SK-N-SH treated with all-trans-retinoic acid at 6 μM for 48 hours (cell line): ENCODE results near the gene ANAPC5.
"Not testable (repeated sequence)": the region's sequence is repeated elsewhere in the genome, so short reads cannot be mapped to it uniquely, and the experiment has no call there.

Experiments used
- ATAC-seq: fragments of 200-7000 bp; cut with Tn5 transposase; 3 replicates; pipeline ENCODE4 v1.9.1; 2020; ENCODE audit warnings: mild to moderate bottlenecking, moderate library complexity
- ARNTL ChIP-seq: fragments of 450-650 bp; formaldehyde crosslinking; IDR thresholded peaks from 2 replicates; pipeline ENCODE4 v1.5.0; 2020; ENCODE audit warnings: low read depth, mild to moderate bottlenecking, moderate library complexity, borderline replicate concordance
- BACH2 ChIP-seq: fragments of 250-450 bp; sonication (Bioruptor Pico); IDR thresholded peaks from 2 replicates; pipeline ENCODE4 v1.9.0; 2021; ENCODE audit warnings: mild to moderate bottlenecking, borderline replicate concordance
- CSDC2 ChIP-seq: fragments of 250-450 bp; sonication (Bioruptor Pico); IDR thresholded peaks from 2 replicates; pipeline ENCODE4 v1.5.0; 2020; ENCODE audit warnings: mild to moderate bottlenecking, moderate library complexity
- ESRRG ChIP-seq: fragments of 250-450 bp; sonication (Bioruptor Pico); IDR thresholded peaks from 2 replicates; pipeline ENCODE4 v1.6.1; 2021; ENCODE audit warnings: mild to moderate bottlenecking
- GLIS3 ChIP-seq: fragments of 250-450 bp; sonication (Bioruptor Pico); IDR thresholded peaks from 2 replicates; pipeline ENCODE4 v1.5.0; 2020; ENCODE audit warnings: mild to moderate bottlenecking, moderate library complexity
- ISL1 ChIP-seq: fragments of 250-450 bp; sonication (Bioruptor Pico); IDR thresholded peaks from 2 replicates; pipeline ENCODE4 v2.1.2; 2022; ENCODE audit warnings: mild to moderate bottlenecking, moderate library complexity
- RARB ChIP-seq: fragments of 250-450 bp; sonication (Bioruptor Pico); IDR thresholded peaks from 2 replicates; pipeline ENCODE4 v1.8.0; 2021; ENCODE audit warnings: mild to moderate bottlenecking, moderate library complexity
- TCF4 ChIP-seq: fragments of 250-450 bp; sonication (Bioruptor Pico); IDR thresholded peaks from 2 replicates; pipeline ENCODE4 v1.8.0; 2021; ENCODE audit warnings: mild to moderate bottlenecking, moderate library complexity, borderline replicate concordance
- TOX ChIP-seq: fragments of 250-450 bp; sonication (Bioruptor Pico); IDR thresholded peaks from 2 replicates; pipeline ENCODE4 v1.8.0; 2021; ENCODE audit warnings: mild to moderate bottlenecking, moderate library complexity, borderline replicate concordance
- ZC3H10 ChIP-seq: fragments of 250-450 bp; sonication (Bioruptor Pico); IDR thresholded peaks from 2 replicates; pipeline ENCODE4 v1.5.1; 2021; ENCODE audit warnings: mild to moderate bottlenecking, moderate library complexity
- ZFP3 ChIP-seq: fragments of 250-450 bp; sonication (Bioruptor Pico); IDR thresholded peaks from 2 replicates; pipeline ENCODE4 v1.5.0; 2020; ENCODE audit warnings: mild to moderate bottlenecking, moderate library complexity
- ZFP30 ChIP-seq: fragments of 450-650 bp; formaldehyde crosslinking; IDR thresholded peaks from 2 replicates; pipeline ENCODE4 v1.5.0; 2022; ENCODE audit warnings: mild to moderate bottlenecking, moderate library complexity
- ZNF565 ChIP-seq: fragments of 450-650 bp; formaldehyde crosslinking; conservative IDR thresholded peaks from 2 replicates; pipeline ENCODE4 v1.5.0; 2020; ENCODE audit warnings: low read depth, mild to moderate bottlenecking, moderate library complexity
- ZNF70 ChIP-seq: fragments of 450-650 bp; formaldehyde crosslinking; IDR thresholded peaks from 2 replicates; pipeline ENCODE4 v1.5.0; 2020; ENCODE audit warnings: mild to moderate bottlenecking, moderate library complexity
- ZNF8 ChIP-seq: fragments of 450-650 bp; formaldehyde crosslinking; IDR thresholded peaks from 2 replicates; pipeline ENCODE4 v1.5.0; 2020; ENCODE audit warnings: mild to moderate bottlenecking, moderate library complexity
- TF ChIP-seq, protein P1 (sequence below): fragments of 250-450 bp; sonication (Bioruptor Pico); IDR thresholded peaks from 2 replicates; pipeline ENCODE4 v1.5.1; 2020; ENCODE audit warnings: low read depth, mild to moderate bottlenecking, moderate library complexity
- TF ChIP-seq, protein P2 (sequence below): fragments of 250-450 bp; sonication (Bioruptor Pico); IDR thresholded peaks from 2 replicates; pipeline ENCODE4 v1.5.1; 2021; ENCODE audit warnings: mild to moderate bottlenecking, moderate library complexity
- TF ChIP-seq, protein P3 (sequence below): fragments of 250-450 bp; sonication (Bioruptor Pico); IDR thresholded peaks from 2 replicates; pipeline ENCODE4 v1.8.0; 2020; ENCODE audit warnings: mild to moderate bottlenecking, moderate library complexity, borderline replicate concordance
- TF ChIP-seq, protein P4 (sequence below): fragments of 250-450 bp; sonication (Bioruptor Pico); IDR thresholded peaks from 2 replicates; pipeline ENCODE4 v1.8.0; 2021; ENCODE audit warnings: low read depth, mild to moderate bottlenecking, moderate library complexity, borderline replicate concordance

The ANAPC5 gene

DNA sequence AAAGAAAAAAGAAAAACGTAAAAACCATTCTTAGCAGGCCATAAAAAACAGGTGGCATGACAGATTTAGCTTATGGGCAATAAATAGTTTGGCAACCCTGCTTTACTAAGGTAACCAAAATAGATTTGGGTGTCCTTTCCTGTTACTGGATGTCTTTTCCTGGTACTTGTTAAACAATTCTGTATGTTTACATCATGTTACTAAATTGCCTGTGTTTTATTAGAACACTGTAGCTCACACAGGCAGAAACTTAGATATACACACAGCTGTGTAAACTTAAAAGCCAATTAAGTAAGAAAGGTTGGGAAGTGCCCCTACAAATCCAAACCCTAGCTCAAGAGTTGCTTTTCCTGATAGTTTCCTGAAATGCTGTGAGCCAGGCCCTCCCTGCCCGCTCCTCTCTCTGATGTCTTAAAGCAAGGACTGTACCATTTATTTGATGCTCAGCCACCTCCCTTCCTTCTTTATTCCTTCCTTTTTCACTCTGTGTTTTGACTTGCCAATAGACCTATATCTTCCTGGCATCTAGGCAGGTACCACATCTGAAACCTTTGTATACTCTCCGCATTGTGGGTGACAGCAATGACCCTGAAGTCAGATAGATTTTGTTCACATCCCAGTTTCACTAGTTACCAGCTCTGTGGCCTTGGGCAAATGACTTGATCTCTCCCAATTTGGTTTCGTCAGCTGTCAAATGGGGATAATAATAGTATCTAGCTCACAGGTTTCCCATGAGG is 52.0 kb downstream of the ANAPC5 start:
- no peak for ATAC-seq
- no peak for TF ChIP-seq ISL1 (CRISPR knock-in tag)
- TF ChIP-seq BACH2, result no peak
- TF ChIP-seq, protein P1, sequence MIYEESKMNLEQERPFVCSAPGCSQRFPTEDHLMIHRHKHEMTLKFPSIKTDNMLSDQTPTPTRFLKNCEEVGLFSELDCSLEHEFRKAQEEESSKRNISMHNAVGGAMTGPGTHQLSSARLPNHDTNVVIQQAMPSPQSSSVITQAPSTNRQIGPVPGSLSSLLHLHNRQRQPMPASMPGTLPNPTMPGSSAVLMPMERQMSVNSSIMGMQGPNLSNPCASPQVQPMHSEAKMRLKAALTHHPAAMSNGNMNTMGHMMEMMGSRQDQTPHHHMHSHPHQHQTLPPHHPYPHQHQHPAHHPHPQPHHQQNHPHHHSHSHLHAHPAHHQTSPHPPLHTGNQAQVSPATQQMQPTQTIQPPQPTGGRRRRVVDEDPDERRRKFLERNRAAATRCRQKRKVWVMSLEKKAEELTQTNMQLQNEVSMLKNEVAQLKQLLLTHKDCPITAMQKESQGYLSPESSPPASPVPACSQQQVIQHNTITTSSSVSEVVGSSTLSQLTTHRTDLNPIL (CRISPR knock-in tag), result no peak
- no peak for TF ChIP-seq ZC3H10 (CRISPR knock-in tag)
- TF ChIP-seq TOX (CRISPR knock-in tag), result no peak
- no peak for TF ChIP-seq ZNF70 (CRISPR knock-in tag)
- TF ChIP-seq ESRRG, result no peak
- TF ChIP-seq, protein P2, sequence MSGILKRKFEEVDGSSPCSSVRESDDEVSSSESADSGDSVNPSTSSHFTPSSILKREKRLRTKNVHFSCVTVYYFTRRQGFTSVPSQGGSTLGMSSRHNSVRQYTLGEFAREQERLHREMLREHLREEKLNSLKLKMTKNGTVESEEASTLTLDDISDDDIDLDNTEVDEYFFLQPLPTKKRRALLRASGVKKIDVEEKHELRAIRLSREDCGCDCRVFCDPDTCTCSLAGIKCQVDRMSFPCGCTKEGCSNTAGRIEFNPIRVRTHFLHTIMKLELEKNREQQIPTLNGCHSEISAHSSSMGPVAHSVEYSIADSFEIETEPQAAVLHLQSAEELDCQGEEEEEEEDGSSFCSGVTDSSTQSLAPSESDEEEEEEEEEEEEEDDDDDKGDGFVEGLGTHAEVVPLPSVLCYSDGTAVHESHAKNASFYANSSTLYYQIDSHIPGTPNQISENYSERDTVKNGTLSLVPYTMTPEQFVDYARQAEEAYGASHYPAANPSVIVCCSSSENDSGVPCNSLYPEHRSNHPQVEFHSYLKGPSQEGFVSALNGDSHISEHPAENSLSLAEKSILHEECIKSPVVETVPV (CRISPR knock-in tag), result no peak
- no peak for TF ChIP-seq TCF4 (CRISPR knock-in tag)
- TF ChIP-seq, protein P3, sequence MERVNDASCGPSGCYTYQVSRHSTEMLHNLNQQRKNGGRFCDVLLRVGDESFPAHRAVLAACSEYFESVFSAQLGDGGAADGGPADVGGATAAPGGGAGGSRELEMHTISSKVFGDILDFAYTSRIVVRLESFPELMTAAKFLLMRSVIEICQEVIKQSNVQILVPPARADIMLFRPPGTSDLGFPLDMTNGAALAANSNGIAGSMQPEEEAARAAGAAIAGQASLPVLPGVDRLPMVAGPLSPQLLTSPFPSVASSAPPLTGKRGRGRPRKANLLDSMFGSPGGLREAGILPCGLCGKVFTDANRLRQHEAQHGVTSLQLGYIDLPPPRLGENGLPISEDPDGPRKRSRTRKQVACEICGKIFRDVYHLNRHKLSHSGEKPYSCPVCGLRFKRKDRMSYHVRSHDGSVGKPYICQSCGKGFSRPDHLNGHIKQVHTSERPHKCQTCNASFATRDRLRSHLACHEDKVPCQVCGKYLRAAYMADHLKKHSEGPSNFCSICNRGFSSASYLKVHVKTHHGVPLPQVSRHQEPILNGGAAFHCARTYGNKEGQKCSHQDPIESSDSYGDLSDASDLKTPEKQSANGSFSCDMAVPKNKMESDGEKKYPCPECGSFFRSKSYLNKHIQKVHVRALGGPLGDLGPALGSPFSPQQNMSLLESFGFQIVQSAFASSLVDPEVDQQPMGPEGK (CRISPR knock-in tag), result no peak
- no peak for TF ChIP-seq ARNTL (CRISPR knock-in tag)
- no peak for TF ChIP-seq ZFP30 (CRISPR knock-in tag)
- TF ChIP-seq, all 23 proteins: peak for 0

DNA sequence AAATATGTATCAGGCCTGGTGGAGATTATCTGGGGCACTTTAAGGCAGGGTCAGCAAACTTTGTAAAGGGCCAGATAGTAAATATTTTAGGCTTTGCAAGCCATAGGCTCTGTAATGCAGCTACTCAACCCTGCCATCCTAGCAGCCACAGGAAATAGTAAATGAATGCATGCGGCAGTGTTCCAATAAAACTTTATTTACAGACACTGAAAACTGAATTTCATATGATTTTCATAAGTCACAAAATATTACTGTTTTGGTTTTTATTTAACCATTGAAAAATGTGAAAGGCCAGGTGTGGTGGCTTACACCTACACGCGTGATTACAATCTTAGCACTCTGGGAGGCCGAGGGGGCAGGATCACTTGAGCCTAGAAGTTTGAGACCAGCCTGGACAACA is 52.5 kb downstream of the ANAPC5 start:
- TF ChIP-seq ZNF8 (CRISPR knock-in tag) (no peak), ZFP3 (CRISPR knock-in tag) (no peak), ZNF70 (CRISPR knock-in tag) (no peak), ZNF565 (no peak), GLIS3 (CRISPR knock-in tag) (no peak), TCF4 (CRISPR knock-in tag) (no peak)
- TF ChIP-seq, protein P3 (CRISPR knock-in tag), result no peak
- TF ChIP-seq, protein P4, sequence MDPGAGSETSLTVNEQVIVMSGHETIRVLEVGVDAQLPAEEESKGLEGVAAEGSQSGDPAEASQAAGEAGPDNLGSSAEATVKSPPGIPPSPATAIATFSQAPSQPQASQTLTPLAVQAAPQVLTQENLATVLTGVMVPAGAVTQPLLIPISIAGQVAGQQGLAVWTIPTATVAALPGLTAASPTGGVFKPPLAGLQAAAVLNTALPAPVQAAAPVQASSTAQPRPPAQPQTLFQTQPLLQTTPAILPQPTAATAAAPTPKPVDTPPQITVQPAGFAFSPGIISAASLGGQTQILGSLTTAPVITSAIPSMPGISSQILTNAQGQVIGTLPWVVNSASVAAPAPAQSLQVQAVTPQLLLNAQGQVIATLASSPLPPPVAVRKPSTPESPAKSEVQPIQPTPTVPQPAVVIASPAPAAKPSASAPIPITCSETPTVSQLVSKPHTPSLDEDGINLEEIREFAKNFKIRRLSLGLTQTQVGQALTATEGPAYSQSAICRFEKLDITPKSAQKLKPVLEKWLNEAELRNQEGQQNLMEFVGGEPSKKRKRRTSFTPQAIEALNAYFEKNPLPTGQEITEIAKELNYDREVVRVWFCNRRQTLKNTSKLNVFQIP (CRISPR knock-in tag), result no peak
- TF ChIP-seq, protein P2 (CRISPR knock-in tag), result no peak
- ATAC-seq, result no peak

DNA sequence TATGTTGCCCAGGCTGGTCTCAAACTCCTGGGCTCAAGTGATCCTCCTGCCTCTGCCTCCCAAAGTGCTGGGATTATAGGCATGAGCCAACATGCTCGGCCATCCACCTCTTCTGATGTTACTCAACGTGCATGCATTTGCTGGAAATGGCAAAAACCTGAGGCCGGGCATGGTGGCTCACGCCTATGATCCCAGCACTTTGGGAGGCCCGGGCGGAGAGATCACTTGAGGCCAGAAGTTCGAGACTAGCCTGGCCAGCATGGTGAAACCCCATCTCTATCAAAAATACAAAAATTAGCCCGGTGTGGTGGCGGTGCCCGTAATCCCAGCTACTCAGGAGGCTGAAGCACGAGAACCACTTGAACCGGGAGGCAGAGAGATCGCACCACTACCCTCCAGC is 53.8 kb downstream of the ANAPC5 start:
- not testable (repeated sequence) for ATAC-seq

DNA sequence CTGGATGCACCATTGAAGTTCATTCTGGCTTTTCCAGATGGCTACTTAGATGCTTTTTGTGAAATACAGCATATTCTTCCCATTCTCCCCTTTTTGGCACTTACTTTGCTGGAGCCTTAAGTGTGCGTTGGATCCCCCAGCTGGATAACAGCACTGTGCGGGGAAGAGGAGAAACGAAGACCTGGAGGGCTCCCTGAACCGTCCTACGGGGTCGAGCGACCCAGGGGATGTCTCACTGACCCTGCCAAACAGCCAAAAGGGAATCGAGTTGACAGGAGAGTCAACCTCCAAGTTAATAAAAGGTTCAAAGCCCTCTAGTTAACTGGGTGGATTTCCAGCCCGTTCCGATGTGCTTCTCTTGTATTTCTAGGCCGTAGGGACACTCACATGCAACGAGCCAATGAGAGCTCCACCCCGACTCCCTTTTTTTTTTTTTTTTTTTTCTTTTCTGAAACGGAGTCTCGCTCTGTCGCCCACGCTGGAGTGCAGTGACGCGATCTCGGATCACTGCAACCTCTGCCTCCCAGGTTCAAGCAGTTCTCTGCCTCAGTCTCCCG is 54.7 kb downstream of the ANAPC5 start:
- TF ChIP-seq ZNF565 (no peak), CSDC2 (CRISPR knock-in tag) (no peak), ISL1 (CRISPR knock-in tag) (no peak), BACH2 (no peak), TOX (CRISPR knock-in tag) (no peak), GLIS3 (CRISPR knock-in tag) (no peak), RARB (CRISPR knock-in tag) (no peak)
- TF ChIP-seq, all 23 proteins: peak for 0
- peak; percentile 63 for ATAC-seq
